Embryonic facial prominence (tissue), 1 donor: ENCODE results near the gene PDCL3.

Experiments used
- DNase-seq: peaks from one replicate; pipeline ENCODE4 v3.0.0-alpha.2; 2016; ENCODE audit errors: extremely low spot score

Gene PDCL3

GRCh38 chr2:100562613-100563406, at the start of gene PDCL3:
Gene PDCL3, plus strand, starts transcription at chr2:100562993. Its CDS starts 75 bp downstream, at chr2:100563068.
- DNase-seq, result peak; percentile 90

GRCh38 chr2:100513650-100514049, 49.1 kb upstream of the PDCL3 start:
- no peak for DNase-seq

- no peak for DNase-seq
Measured at GRCh38 chr2:100517556-100517955, 45.2 kb upstream of the PDCL3 start.

GRCh38 chr2:100518801-100519200, 44.0 kb upstream of the PDCL3 start:
- no peak for DNase-seq

GRCh38 chr2:100520224-100520623, 42.6 kb upstream of the PDCL3 start:
- DNase-seq, result no peak

- no peak for DNase-seq
Measured at GRCh38 chr2:100522430-100522829, 40.4 kb upstream of the PDCL3 start.

- no peak for DNase-seq
Measured at GRCh38 chr2:100524331-100524730, 38.5 kb upstream of the PDCL3 start.

GRCh38 chr2:100526868-100527267, 35.9 kb upstream of the PDCL3 start:
- no peak for DNase-seq

- no peak for DNase-seq
Measured at GRCh38 chr2:100527440-100528015, 35.3 kb upstream of the PDCL3 start.

- DNase-seq, result no peak
Measured at GRCh38 chr2:100529176-100529575, 33.6 kb upstream of the PDCL3 start.

GRCh38 chr2:100529900-100530299, 32.9 kb upstream of the PDCL3 start:
- no peak for DNase-seq

- no peak for DNase-seq
Measured at GRCh38 chr2:100535855-100536254, 26.9 kb upstream of the PDCL3 start.

- no peak for DNase-seq
Measured at GRCh38 chr2:100537918-100538317, 24.9 kb upstream of the PDCL3 start.

- no peak for DNase-seq
Measured at GRCh38 chr2:100539221-100539620, 23.6 kb upstream of the PDCL3 start.

- DNase-seq, result no peak
Measured at GRCh38 chr2:100541404-100541803, 21.4 kb upstream of the PDCL3 start.

- no peak for DNase-seq
Measured at GRCh38 chr2:100542418-100542817, 20.4 kb upstream of the PDCL3 start.

GRCh38 chr2:100544911-100545596, 17.7 kb upstream of the PDCL3 start:
- no peak for DNase-seq

GRCh38 chr2:100546469-100546868, 16.3 kb upstream of the PDCL3 start:
- no peak for DNase-seq

- no peak for DNase-seq
Measured at GRCh38 chr2:100548771-100549170, 14.0 kb upstream of the PDCL3 start.

GRCh38 chr2:100551303-100551702, 11.5 kb upstream of the PDCL3 start:
- DNase-seq, result no peak

GRCh38 chr2:100554798-100555407, 7.9 kb upstream of the PDCL3 start:
- DNase-seq, result no peak

- no peak for DNase-seq
Measured at GRCh38 chr2:100556746-100557145, 6.0 kb upstream of the PDCL3 start.
